Neural progenitor cell (in vitro differentiated cells): ENCODE results near the gene SLC25A22. TPM values are rescaled to one million over a fixed set of nuclear protein-coding genes. Genes with fewer than 3 reads are reported as not detected.

ENCODE experiments used
- DNase-seq: peaks from one replicate; pipeline ENCODE4 v3.0.0-alpha.2; 2016; ENCODE audit warnings: low spot score
- H2AFZ ChIP-seq: fragments of 200-600 bp; sonication (generic); replicated peaks from 2 replicates; pipeline ENCODE4 v1.6.1; 2016; ENCODE audit warnings: antibody characterized with exemption
- H3F3A ChIP-seq: fragments of 200-600 bp; sonication (generic); 2 replicates; pipeline ENCODE4 v1.6.1; 2016; ENCODE audit warnings: antibody characterized with exemption, low read depth
- H3K27ac ChIP-seq: fragments of 200-600 bp; sonication (generic); 2 replicates; pipeline ENCODE4 v1.5.1; 2016; ENCODE audit warnings: mild to moderate bottlenecking
- H3K27me3 ChIP-seq: fragments of 200-600 bp; sonication (generic); 2 replicates; pipeline ENCODE4 v1.6.1; 2016; ENCODE audit warnings: mild to moderate bottlenecking, moderate library complexity
- H3K36me3 ChIP-seq: fragments of 200-600 bp; sonication (generic); 2 replicates; pipeline ENCODE4 v1.5.1; 2016
- H3K4me1 ChIP-seq: fragments of 200-600 bp; sonication (generic); 2 replicates; pipeline ENCODE4 v1.6.1; 2016; ENCODE audit warnings: mixed run types
- H3K4me2 ChIP-seq: fragments of 200-600 bp; sonication (generic); 2 replicates; pipeline ENCODE4 v1.6.1; 2016
- H3K4me3 ChIP-seq: fragments of 200-600 bp; sonication (generic); 2 replicates; pipeline ENCODE4 v1.5.1; 2016
- H3K79me2 ChIP-seq: fragments of 200-600 bp; sonication (generic); 2 replicates; pipeline ENCODE4 v1.6.1; 2016; ENCODE audit warnings: low read depth
- H3K9ac ChIP-seq: fragments of 200-600 bp; sonication (generic); 2 replicates; pipeline ENCODE4 v1.6.1; 2016
- H3K9me3 ChIP-seq: fragments of 200-600 bp; sonication (generic); 2 replicates; pipeline ENCODE4 v1.5.1; 2016; ENCODE audit warnings: low read depth
- H4K20me1 ChIP-seq: fragments of 200-600 bp; sonication (generic); 2 replicates; pipeline ENCODE4 v1.6.1; 2016; ENCODE audit warnings: low read depth
- H3K27ac Mint-ChIP-seq: 3 replicates; pipeline ENCODE4 v1.8.0; 2021; ENCODE audit warnings: mixed read lengths
- H3K27me3 Mint-ChIP-seq: 2 replicates; pipeline ENCODE4 v1.8.0; 2022; ENCODE audit warnings: low read depth, mild to moderate bottlenecking, inconsistent platforms, moderate library complexity, mixed read lengths; ENCODE audit not compliant: insufficient read depth
- H3K36me3 Mint-ChIP-seq: 3 replicates; pipeline ENCODE4 v1.8.0; 2021; ENCODE audit warnings: mixed read lengths
- H3K4me1 Mint-ChIP-seq: 3 replicates; pipeline ENCODE4 v1.8.0; 2021; ENCODE audit warnings: mixed read lengths
- H3K4me3 Mint-ChIP-seq: 3 replicates; pipeline ENCODE4 v1.8.0; 2021; ENCODE audit warnings: mild to moderate bottlenecking, moderate library complexity, mixed read lengths
- H3K9me3 Mint-ChIP-seq: 3 replicates; pipeline ENCODE4 v1.8.0; 2020; ENCODE audit warnings: mixed read lengths
- EZH2 ChIP-seq: fragments of 200-600 bp; sonication (generic); IDR thresholded peaks from 2 replicates; pipeline ENCODE4 v1.6.1; 2017; ENCODE audit warnings: antibody characterized with exemption, mild to moderate bottlenecking, moderate library complexity
- EZH2phosphoT487 ChIP-seq: fragments of 200-600 bp; sonication (generic); IDR thresholded peaks from 2 replicates; pipeline ENCODE4 v1.6.1; 2017; ENCODE audit warnings: antibody characterized with exemption
- total RNA-seq: library from RNA; depleted of rRNA; stranded (reverse); fragments of >200 nt; gene quantifications from 2 replicates; pipeline ENCODE4 v1.2.3, GENCODE V29; 2015; ENCODE audit warnings: low replicate concordance
- TF ChIP-seq, protein P1 (sequence below): fragments of 200-600 bp; sonication (generic); IDR thresholded peaks from 2 replicates; pipeline ENCODE4 v1.5.1; 2017; ENCODE audit warnings: antibody characterized with exemption, mild to moderate bottlenecking

SLC25A22 gene
- total RNA-seq, 1 donor from 2014 or later, result 11.0 TPM

DNA sequence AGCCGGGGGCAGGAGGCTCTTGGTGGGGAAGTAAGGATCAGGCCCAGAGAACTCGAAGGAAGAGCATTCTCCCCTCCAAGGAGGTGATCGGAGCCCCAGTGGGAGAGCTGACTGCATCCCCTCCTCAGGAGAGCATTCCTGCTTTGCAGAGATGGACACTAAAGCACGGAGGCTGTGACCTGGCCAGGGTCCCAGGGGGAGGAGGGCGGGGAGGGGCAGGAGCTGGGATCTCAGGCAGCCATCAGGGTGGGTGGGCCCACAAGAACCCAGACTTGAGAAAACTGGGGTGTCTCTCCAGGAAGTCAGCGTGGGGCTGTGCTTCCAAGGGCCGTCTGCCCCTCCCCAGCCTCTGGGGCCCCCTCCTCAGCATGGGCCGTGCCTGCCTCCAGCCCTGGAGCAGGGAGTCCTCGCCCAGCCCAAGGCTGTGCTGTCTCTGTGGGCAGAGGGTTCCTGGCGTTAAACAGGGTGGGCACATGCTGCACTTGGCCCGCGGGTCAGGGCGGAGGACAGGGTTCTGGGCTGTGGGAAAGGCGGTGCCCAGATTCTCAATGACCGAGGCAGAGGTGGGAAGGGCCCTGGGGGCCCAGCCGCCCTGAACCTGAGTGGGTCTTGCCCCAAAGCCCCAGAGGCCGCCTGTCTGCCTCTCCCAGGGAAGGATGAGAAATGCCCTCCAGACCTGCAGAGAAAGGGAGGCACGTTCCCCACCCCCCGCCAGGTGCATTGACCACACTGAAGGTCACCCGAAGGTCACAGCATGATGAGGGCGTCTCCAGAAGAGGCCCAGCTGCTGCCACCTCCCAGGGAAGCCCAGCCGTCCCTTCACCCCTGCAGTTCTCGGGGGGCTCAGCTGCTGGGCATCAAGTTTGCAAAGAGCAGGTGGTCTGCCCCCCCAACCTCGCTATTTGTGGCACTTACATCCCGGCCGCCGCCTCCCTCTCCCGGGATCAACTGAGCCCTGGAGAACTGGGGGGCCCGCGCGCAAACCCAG lies 8.8 kb downstream of the SLC25A22 start:
- Histone ChIP-seq H3F3A (peaks cover 30% of the 10 kb centered on the region), H3K79me2 (no peaks in the 10 kb centered on the region), H3K27me3 (no peaks in the 10 kb centered on the region), H2AFZ (no peak overlapping the region), H3K27ac (no peak overlapping the region), H3K4me3 (peak overlapping the region; percentile 19), H4K20me1 (peaks cover 34% of the 10 kb centered on the region), H3K4me2 (peak overlapping the region; percentile 54), H3K9ac (no peak overlapping the region), H3K4me1 (peaks cover 20% of the 10 kb centered on the region), H3K36me3 (no peaks in the 10 kb centered on the region), H3K9me3 (no peaks in the 10 kb centered on the region)
- no peak for TF ChIP-seq EZH2phosphoT487
- no peak for TF ChIP-seq EZH2
- DNase-seq, result no peak
- H3K4me3 Mint-ChIP-seq, result peak overlapping the region; percentile 65
- H3K36me3 Mint-ChIP-seq, result peaks cover 2% of the 10 kb centered on the region
- H3K27me3 Mint-ChIP-seq, result peaks cover 11% of the 10 kb centered on the region
- no peak overlapping the region for H3K27ac Mint-ChIP-seq
- H3K9me3 Mint-ChIP-seq, result no peaks in the 10 kb centered on the region
- peaks cover 6% of the 10 kb centered on the region for H3K4me1 Mint-ChIP-seq

DNA sequence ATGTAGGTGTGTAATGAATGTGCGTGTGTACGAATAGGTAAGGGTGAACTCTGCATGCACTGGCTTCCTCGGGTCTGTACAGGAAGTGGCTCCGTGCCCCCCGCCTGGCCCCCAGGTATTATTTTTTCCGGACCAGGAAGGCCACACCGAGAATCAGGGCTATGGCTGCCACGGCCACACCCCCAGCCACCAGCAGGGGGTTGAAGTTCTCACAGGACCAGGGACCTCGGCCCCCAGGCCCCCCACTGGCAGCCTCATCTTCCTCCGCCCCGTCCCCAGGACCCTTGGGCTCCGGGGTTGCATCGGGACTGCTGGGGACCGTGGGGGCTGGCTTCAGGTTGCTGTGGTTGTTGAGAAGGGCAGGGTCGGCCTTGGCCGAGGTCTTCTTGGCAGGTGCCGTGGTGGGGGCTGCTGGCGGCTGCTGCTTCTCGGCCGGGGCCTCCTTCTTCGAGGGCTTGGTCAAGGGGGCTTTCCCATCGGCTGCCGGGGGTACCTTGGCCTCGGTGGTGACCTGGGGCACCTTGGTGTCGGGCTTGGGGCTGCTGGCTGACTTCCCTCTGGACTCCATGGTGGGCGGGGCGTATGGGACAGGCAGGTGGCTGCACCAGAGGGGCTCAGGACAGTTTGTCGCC lies 10.0 kb downstream of the SLC25A22 start:
- no peak overlapping the region for H3K4me3 ChIP-seq
- H3K9me3 ChIP-seq, result no peaks in the 10 kb centered on the region
- DNase-seq, result no peak
- H3F3A ChIP-seq, result peaks cover 40% of the 10 kb centered on the region
- TF ChIP-seq EZH2, result no peak
- no peak for TF ChIP-seq EZH2phosphoT487
- TF ChIP-seq, protein P1, sequence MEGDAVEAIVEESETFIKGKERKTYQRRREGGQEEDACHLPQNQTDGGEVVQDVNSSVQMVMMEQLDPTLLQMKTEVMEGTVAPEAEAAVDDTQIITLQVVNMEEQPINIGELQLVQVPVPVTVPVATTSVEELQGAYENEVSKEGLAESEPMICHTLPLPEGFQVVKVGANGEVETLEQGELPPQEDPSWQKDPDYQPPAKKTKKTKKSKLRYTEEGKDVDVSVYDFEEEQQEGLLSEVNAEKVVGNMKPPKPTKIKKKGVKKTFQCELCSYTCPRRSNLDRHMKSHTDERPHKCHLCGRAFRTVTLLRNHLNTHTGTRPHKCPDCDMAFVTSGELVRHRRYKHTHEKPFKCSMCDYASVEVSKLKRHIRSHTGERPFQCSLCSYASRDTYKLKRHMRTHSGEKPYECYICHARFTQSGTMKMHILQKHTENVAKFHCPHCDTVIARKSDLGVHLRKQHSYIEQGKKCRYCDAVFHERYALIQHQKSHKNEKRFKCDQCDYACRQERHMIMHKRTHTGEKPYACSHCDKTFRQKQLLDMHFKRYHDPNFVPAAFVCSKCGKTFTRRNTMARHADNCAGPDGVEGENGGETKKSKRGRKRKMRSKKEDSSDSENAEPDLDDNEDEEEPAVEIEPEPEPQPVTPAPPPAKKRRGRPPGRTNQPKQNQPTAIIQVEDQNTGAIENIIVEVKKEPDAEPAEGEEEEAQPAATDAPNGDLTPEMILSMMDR, result no peak
- no peaks in the 10 kb centered on the region for H3K79me2 ChIP-seq
- peaks cover 40% of the 10 kb centered on the region for H4K20me1 ChIP-seq
- H3K27me3 ChIP-seq, result no peaks in the 10 kb centered on the region
- H3K27ac ChIP-seq, result no peak overlapping the region
- Mint-ChIP-seq H3K27me3 (peaks cover 14% of the 10 kb centered on the region), H3K27ac (peak overlapping the region; percentile 60), H3K4me3 (peak overlapping the region; percentile 58), H3K4me1 (peaks cover 13% of the 10 kb centered on the region), H3K36me3 (peaks cover 2% of the 10 kb centered on the region), H3K9me3 (no peaks in the 10 kb centered on the region)
- no peak overlapping the region for H2AFZ ChIP-seq
- no peaks in the 10 kb centered on the region for H3K36me3 ChIP-seq
- H3K4me2 ChIP-seq, result no peak overlapping the region
- H3K4me1 ChIP-seq, result peaks cover 28% of the 10 kb centered on the region
- no peak overlapping the region for H3K9ac ChIP-seq

DNA sequence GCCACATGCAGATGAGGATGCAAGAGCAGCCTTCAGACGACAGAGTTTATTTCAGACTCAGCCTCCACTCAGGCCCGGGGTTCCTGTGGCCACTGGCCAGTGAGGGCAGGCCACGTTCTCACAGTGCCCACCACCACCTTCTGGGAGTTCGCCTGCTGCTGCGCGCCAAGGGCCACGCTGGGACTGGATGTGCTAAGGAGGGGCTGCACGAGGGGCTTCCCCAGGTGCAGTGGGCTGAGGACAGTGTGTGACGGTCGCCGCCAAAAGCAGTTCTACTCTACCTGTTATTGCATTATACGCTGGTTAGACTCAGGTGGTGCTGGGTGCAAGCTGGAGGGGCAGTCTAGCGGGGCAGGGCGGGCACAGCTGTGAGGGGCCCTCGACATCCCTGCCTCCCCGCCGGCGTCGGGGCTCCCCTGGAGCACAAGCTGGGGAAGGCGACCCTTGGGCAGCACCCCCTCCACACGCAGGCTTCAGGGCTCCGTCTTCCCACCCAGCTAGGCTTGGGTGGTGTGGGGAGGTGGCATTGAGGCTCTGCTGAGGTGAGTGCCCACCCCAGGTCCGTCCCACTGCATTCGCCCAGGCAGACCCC lies 10.9 kb downstream of the SLC25A22 start:
- Mint-ChIP-seq H3K4me3 (no peak overlapping the region), H3K27me3 (peaks cover 14% of the 10 kb centered on the region), H3K9me3 (no peaks in the 10 kb centered on the region), H3K27ac (no peak overlapping the region), H3K36me3 (peaks cover 2% of the 10 kb centered on the region), H3K4me1 (peaks cover 16% of the 10 kb centered on the region)
- peaks cover 31% of the 10 kb centered on the region for H3K4me1 ChIP-seq
- H3K4me2 ChIP-seq, result no peak overlapping the region
- H3K36me3 ChIP-seq, result no peaks in the 10 kb centered on the region
- no peak overlapping the region for H3K4me3 ChIP-seq
- H3F3A ChIP-seq, result peaks cover 48% of the 10 kb centered on the region
- no peaks in the 10 kb centered on the region for H3K79me2 ChIP-seq
- TF ChIP-seq EZH2 (no peak), EZH2phosphoT487 (no peak)
- TF ChIP-seq, protein P1, result no peak
- no peaks in the 10 kb centered on the region for H3K27me3 ChIP-seq
- no peaks in the 10 kb centered on the region for H3K9me3 ChIP-seq
- no peak overlapping the region for H3K9ac ChIP-seq
- H2AFZ ChIP-seq, result no peak overlapping the region
- H4K20me1 ChIP-seq, result peaks cover 40% of the 10 kb centered on the region
- DNase-seq, result no peak
- no peak overlapping the region for H3K27ac ChIP-seq
